GM06990 (cell line): ENCODE measurements around the gene CDC42EP1.

ENCODE experiments used
- DNase-seq: peaks from one replicate; pipeline ENCODE4 v3.0.0-alpha.2; 2011; ENCODE audit not compliant: insufficient read length; ENCODE audit errors: extremely low read depth
- H3K27me3 ChIP-seq: replicated peaks from 2 replicates; pipeline ENCODE4 v1.6.0; 2011; ENCODE audit warnings: low read length; ENCODE audit not compliant: control insufficient read depth, insufficient read depth
- H3K36me3 ChIP-seq: 2 replicates; pipeline ENCODE4 v1.5.1; 2011; ENCODE audit warnings: low read length; ENCODE audit not compliant: control insufficient read depth, insufficient read depth
- H3K4me3 ChIP-seq: replicated peaks from 2 replicates; pipeline ENCODE4 v1.5.1; 2011; ENCODE audit warnings: low read depth, mild to moderate bottlenecking, control low read depth, low read length
- CTCF ChIP-seq: IDR thresholded peaks from 2 replicates; pipeline ENCODE4 v1.5.1; 2011; ENCODE audit warnings: low read length, control low read depth, mild to moderate bottlenecking, inconsistent platforms; ENCODE audit not compliant: insufficient read depth, poor library complexity, severe bottlenecking

The CDC42EP1 gene

DNA sequence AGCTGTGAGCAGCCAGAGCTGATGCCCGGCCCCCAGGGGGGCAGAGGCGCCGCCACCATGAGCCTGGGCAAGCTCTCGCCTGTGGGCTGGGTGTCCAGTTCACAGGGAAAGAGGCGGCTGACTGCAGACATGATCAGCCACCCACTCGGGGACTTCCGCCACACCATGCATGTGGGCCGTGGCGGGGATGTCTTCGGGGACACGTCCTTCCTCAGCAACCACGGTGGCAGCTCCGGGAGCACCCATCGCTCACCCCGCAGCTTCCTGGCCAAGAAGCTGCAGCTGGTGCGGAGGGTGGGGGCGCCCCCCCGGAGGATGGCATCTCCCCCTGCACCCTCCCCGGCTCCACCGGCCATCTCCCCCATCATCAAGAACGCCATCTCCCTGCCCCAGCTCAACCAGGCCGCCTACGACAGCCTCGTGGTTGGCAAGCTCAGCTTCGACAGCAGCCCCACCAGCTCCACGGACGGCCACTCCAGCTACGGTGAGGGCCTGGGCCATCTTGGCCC, 6.1 kb downstream of the CDC42EP1 start:
- TF ChIP-seq CTCF: no peak
- peak; percentile 37 for DNase-seq
- H3K27me3 ChIP-seq: peaks cover 1% of the 10 kb centered on the region
- no peak overlapping the region for H3K4me3 ChIP-seq
- no peaks in the 10 kb centered on the region for H3K36me3 ChIP-seq

DNA sequence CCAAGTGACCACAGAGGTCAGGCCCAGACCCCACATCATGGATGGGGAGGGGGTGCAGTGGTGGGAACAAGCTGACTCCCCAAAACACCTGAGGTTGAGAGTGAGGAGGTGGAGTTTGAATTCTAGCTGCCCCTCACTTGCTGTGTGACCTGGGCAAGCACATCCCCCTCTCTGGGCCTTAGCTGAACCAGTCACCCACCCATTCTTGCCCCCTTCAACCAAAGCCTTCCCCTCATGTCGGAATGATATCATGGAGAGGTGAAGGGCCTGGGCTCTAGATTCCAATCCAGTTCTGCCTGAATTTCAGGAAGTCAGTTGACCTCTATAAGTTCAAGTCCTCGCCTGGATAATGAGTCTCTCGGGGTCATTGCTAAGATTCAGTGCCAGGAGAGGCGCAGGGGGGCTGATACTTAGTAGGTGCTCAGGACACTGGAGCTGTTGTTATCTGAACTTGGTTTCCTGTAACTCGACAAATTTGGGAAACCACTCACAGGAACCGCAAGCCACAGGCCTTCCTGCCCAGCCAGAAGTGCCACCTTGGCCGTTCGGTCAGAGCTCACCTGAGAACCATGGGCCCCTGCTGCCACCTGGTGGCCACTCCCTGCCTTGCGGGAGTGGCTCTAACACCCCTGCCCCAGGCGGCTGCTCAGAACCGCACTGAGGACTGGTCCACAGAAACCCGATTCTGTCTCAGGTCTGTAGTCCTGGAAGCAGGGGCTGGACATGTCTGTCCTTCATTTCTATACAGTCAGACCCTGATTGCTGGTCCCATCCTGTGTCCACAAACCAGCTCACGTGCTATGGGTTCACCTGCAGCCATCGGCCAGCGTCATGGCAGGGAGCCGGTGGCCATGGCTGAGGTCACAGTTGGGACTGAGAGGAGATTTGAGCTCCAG, 6.9 kb downstream of the CDC42EP1 start:
- TF ChIP-seq CTCF: peak; percentile 98
- DNase-seq: peak; percentile 84
- H3K27me3 ChIP-seq: peaks cover under 1% of the 10 kb centered on the region
- no peaks in the 10 kb centered on the region for H3K36me3 ChIP-seq
- no peak overlapping the region for H3K4me3 ChIP-seq

DNA sequence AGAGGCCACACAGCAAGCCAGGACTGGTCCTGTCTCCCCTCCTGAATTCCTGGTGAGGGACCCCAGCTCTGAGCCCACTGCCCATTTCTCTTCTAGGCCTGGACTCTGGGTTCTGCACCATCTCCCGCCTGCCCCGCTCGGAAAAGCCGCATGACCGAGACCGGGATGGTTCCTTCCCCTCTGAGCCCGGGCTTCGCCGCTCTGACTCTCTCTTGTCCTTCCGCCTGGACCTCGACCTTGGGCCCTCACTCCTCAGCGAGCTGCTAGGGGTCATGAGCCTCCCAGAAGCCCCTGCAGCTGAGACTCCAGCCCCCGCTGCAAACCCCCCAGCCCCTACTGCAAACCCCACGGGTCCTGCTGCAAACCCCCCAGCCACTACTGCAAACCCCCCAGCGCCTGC, 7.7 kb downstream of the CDC42EP1 start:
- Histone ChIP-seq H3K27me3 (no peaks in the 10 kb centered on the region; the same call in none of the 2 replicates), H3K4me3 (no peak overlapping the region), H3K36me3 (no peaks in the 10 kb centered on the region)
- DNase-seq: no peak
- no peak for TF ChIP-seq CTCF

GRCh38 chr22:37568448-37569008, 8.2 kb downstream of the CDC42EP1 start:
- Histone ChIP-seq H3K27me3 (no peaks in the 10 kb centered on the region; the same call in none of the 2 replicates), H3K4me3 (no peak overlapping the region), H3K36me3 (no peaks in the 10 kb centered on the region)
- no peak for DNase-seq
- no peak for TF ChIP-seq CTCF

GRCh38 chr22:37569009-37569920, 9.0 kb downstream of the CDC42EP1 start:
- no peak overlapping the region for H3K4me3 ChIP-seq

More at GRCh38 chr22:37569009-37569920, 9.0 kb downstream of the CDC42EP1 start:
- DNase-seq: no peak
- no peaks in the 10 kb centered on the region; the same call in none of the 2 replicates for H3K27me3 ChIP-seq
- no peak for TF ChIP-seq CTCF
- H3K36me3 ChIP-seq: no peaks in the 10 kb centered on the region
